Measurements from ENCODE around the gene TF.

DNA sequence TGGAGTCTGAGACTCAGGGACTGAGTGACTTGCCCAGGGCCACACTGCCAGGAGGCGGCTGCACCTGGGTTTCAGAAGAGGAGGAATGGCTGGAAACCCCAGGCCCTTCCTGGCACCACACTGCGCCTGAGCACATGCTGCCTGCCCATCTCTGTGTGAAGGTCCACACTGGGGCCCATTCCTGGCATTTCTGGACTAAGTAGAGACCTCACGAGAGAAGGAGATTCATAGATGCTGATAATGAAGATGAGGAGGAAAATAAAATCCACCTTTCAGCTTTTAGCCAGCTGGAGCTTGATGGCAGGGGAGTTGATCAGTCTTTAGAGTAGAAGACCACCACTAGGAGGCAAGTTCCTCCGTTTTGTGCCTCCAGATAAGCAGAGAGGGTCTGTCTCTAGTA, 40.2 kb upstream of the TF start:
- TF ChIP-seq, protein P1, sequence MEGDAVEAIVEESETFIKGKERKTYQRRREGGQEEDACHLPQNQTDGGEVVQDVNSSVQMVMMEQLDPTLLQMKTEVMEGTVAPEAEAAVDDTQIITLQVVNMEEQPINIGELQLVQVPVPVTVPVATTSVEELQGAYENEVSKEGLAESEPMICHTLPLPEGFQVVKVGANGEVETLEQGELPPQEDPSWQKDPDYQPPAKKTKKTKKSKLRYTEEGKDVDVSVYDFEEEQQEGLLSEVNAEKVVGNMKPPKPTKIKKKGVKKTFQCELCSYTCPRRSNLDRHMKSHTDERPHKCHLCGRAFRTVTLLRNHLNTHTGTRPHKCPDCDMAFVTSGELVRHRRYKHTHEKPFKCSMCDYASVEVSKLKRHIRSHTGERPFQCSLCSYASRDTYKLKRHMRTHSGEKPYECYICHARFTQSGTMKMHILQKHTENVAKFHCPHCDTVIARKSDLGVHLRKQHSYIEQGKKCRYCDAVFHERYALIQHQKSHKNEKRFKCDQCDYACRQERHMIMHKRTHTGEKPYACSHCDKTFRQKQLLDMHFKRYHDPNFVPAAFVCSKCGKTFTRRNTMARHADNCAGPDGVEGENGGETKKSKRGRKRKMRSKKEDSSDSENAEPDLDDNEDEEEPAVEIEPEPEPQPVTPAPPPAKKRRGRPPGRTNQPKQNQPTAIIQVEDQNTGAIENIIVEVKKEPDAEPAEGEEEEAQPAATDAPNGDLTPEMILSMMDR (IDR thresholded peaks at IDR 0.05) = no peak
- TF ChIP-seq, protein P2, sequence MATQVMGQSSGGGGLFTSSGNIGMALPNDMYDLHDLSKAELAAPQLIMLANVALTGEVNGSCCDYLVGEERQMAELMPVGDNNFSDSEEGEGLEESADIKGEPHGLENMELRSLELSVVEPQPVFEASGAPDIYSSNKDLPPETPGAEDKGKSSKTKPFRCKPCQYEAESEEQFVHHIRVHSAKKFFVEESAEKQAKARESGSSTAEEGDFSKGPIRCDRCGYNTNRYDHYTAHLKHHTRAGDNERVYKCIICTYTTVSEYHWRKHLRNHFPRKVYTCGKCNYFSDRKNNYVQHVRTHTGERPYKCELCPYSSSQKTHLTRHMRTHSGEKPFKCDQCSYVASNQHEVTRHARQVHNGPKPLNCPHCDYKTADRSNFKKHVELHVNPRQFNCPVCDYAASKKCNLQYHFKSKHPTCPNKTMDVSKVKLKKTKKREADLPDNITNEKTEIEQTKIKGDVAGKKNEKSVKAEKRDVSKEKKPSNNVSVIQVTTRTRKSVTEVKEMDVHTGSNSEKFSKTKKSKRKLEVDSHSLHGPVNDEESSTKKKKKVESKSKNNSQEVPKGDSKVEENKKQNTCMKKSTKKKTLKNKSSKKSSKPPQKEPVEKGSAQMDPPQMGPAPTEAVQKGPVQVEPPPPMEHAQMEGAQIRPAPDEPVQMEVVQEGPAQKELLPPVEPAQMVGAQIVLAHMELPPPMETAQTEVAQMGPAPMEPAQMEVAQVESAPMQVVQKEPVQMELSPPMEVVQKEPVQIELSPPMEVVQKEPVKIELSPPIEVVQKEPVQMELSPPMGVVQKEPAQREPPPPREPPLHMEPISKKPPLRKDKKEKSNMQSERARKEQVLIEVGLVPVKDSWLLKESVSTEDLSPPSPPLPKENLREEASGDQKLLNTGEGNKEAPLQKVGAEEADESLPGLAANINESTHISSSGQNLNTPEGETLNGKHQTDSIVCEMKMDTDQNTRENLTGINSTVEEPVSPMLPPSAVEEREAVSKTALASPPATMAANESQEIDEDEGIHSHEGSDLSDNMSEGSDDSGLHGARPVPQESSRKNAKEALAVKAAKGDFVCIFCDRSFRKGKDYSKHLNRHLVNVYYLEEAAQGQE (IDR thresholded peaks at IDR 0.05; ENCODE audit: low read depth, low read length) = no peak
- TF ChIP-seq FOXJ3 (CRISPR knock-in tag; IDR thresholded peaks at IDR 0.05) (no peak), TAF1 (IDR thresholded peaks at IDR 0.05; ENCODE audit: borderline replicate concordance, low read depth, low read length) (no peak), SMC3 (IDR thresholded peaks at IDR 0.05; ENCODE audit: low read depth, low read length) (no peak)
- TF ChIP-seq, protein P3, sequence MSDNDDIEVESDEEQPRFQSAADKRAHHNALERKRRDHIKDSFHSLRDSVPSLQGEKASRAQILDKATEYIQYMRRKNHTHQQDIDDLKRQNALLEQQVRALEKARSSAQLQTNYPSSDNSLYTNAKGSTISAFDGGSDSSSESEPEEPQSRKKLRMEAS (IDR thresholded peaks at IDR 0.05; ENCODE audit: low read depth) = no peak
